HCT116 (cell line): Measurements from ENCODE around the gene AKAP11. TPM values are rescaled to one million over a fixed set of nuclear protein-coding genes. Genes with fewer than 3 reads are reported as not detected.
A peak's percentile ranks its signal among the peaks of the same experiment; 100 is the strongest.

Experiments used
- ATAC-seq: fragments of 200-7000 bp; cut with Tn5 transposase; 2 replicates; pipeline ENCODE4 v1.9.1; 2020; ENCODE audit warnings: mild to moderate bottlenecking, moderate library complexity
- BruUV-seq: library from RNA; stranded (reverse); fragments of 400-500 nt; replicated peaks from 2 replicates; lab custom pipeline; 2021; lab: Mats Ljungman, UMichigan
- CTCF ChIA-PET: fragments of 300-600 bp; sonication (Branson Sonifier 250); formaldehyde crosslinking; loops from one replicate; lab custom pipeline; 2021; ENCODE audit warnings: antibody characterized with exemption; lab: Charles Lee
- POLR2A ChIA-PET: fragments of 300-600, 350-600 bp; sonication (Branson Sonifier 250); formaldehyde crosslinking; loops from one replicate; lab custom pipeline; 2021; ENCODE audit warnings: antibody characterized with exemption; lab: Charles Lee
- RAD21 ChIA-PET, 2 experiments: fragments of 300-600 bp; sonication (Branson Sonifier 250); formaldehyde crosslinking; loops; one replicate each; lab custom pipeline; 2023; ENCODE audit warnings: low total read pairs in 2 of 2; ENCODE audit not compliant: uncharacterized antibody in 2 of 2, unreplicated experiment in 2 of 2, low non-redundant PET in 1 of 2; lab: Charles Lee
- DNase-seq: peaks from one replicate; pipeline ENCODE4 v3.0.0-alpha.2; 2010; ENCODE audit warnings: low read depth, low spot score
- H2AFZ ChIP-seq: fragments of 200-600 bp; shearing (Covaris generic), sonication (generic); 2 replicates; pipeline ENCODE4 v1.6.1; 2017; ENCODE audit warnings: low read depth, mixed run types, mixed read lengths, antibody characterized with exemption, low read length; ENCODE audit not compliant: poor library complexity, severe bottlenecking
- H3K27ac ChIP-seq: 2 replicates; pipeline ENCODE4 v1.5.1; 2012; ENCODE audit warnings: low read depth, low read length
- H3K27me3 ChIP-seq: fragments of 200-600 bp; sonication (generic); 2 replicates; pipeline ENCODE4 v1.6.1; 2016; ENCODE audit warnings: mixed run types, low read length, mixed read lengths; ENCODE audit not compliant: insufficient read depth
- H3K36me3 ChIP-seq, 2 experiments: fragments of 200-500 bp in 1 of 2; fragments of 200-600 bp in 1 of 2; sonication (Bioruptor generic) in 1 of 2; sonication (generic) in 1 of 2; 2 replicates each; pipeline versions ENCODE4 v1.5.1 to v1.6.1; 2014 to 2016; ENCODE audit warnings: low read length in 2 of 2, inconsistent platforms in 1 of 2, mixed read lengths in 1 of 2, mixed run types in 1 of 2; ENCODE audit not compliant: insufficient read depth in 2 of 2, control insufficient read depth in 1 of 2
- H3K4me1 ChIP-seq, 2 experiments: fragments of 200-600 bp in 1 of 2; sonication (generic) in 1 of 2; 2 replicates each; pipeline versions ENCODE4 v1.5.1 to v1.6.1; 2012 to 2017; ENCODE audit warnings: low read length in 2 of 2, inconsistent platforms in 1 of 2, mild to moderate bottlenecking in 1 of 2, mixed read lengths in 1 of 2, mixed run types in 1 of 2, moderate library complexity in 1 of 2; ENCODE audit not compliant: insufficient read depth in 2 of 2, control insufficient read depth in 1 of 2
- H3K4me2 ChIP-seq: fragments of 200-600 bp; sonication (generic); 2 replicates; pipeline ENCODE4 v1.6.1; 2017; ENCODE audit warnings: mixed run types, low read length, mixed read lengths
- H3K4me3 ChIP-seq, 2 experiments: fragments of 200-600 bp in 1 of 2; sonication (generic) in 1 of 2; replicated peaks in 1 of 2; 2 replicates each; pipeline ENCODE4 v1.5.1; 2011 to 2016; ENCODE audit warnings: low read length in 2 of 2, control low read depth in 1 of 2, low read depth in 1 of 2, mild to moderate bottlenecking in 1 of 2, mixed read lengths in 1 of 2, mixed run types in 1 of 2
- H3K79me2 ChIP-seq: fragments of 200-600 bp; sonication (generic); 2 replicates; pipeline ENCODE4 v1.6.1; 2017; ENCODE audit warnings: mild to moderate bottlenecking, mixed run types, low read length, moderate library complexity, mixed read lengths; ENCODE audit not compliant: insufficient read depth
- H3K9ac ChIP-seq: fragments of 200-600 bp; sonication (generic); 2 replicates; pipeline ENCODE4 v1.6.1; 2016; ENCODE audit warnings: low read length, mixed read lengths
- H3K9me2 ChIP-seq: fragments of 200-600 bp; sonication (generic), shearing (Covaris generic); 2 replicates; pipeline ENCODE4 v1.6.1; 2017; ENCODE audit warnings: mixed run types, mild to moderate bottlenecking, moderate library complexity; ENCODE audit not compliant: insufficient read depth
- H3K9me3 ChIP-seq, 2 experiments: fragments of 200-500 bp in 1 of 2; fragments of 200-600 bp in 1 of 2; sonication (Bioruptor generic) in 1 of 2; sonication (generic) in 1 of 2; 2 replicates each; pipeline ENCODE4 v1.6.1; 2014 to 2017; ENCODE audit warnings: low read length in 2 of 2, mixed read lengths in 2 of 2, inconsistent platforms in 1 of 2, low read depth in 1 of 2, mild to moderate bottlenecking in 1 of 2, mixed run types in 1 of 2, moderate library complexity in 1 of 2; ENCODE audit not compliant: control insufficient read depth in 1 of 2, insufficient read depth in 1 of 2
- H4K20me1 ChIP-seq: fragments of 200-600 bp; sonication (generic), shearing (Covaris generic); 2 replicates; pipeline ENCODE4 v1.6.1; 2017; ENCODE audit warnings: mixed run types, mild to moderate bottlenecking, moderate library complexity; ENCODE audit not compliant: insufficient read depth
- ATF3 ChIP-seq: IDR thresholded peaks from 2 replicates; pipeline ENCODE4 v1.6.1; 2012
- CTCF ChIP-seq, 3 experiments: fragments of 200-600 bp in 1 of 3; sonication (generic) in 1 of 3; IDR thresholded peaks in 2 of 3; conservative IDR thresholded peaks in 1 of 3; 2 replicates each; pipeline ENCODE4 v1.5.1; 2012 to 2017; ENCODE audit warnings: low read depth in 2 of 3, low read length in 2 of 3, antibody characterized with exemption in 1 of 3, borderline replicate concordance in 1 of 3, control low read depth in 1 of 3, mild to moderate bottlenecking in 1 of 3, mixed read lengths in 1 of 3, mixed run types in 1 of 3, moderate library complexity in 1 of 3; ENCODE audit not compliant: insufficient read depth in 1 of 3
- EGR1 ChIP-seq: IDR thresholded peaks from 2 replicates; pipeline ENCODE4 v1.6.1; 2012; ENCODE audit warnings: low read depth
- ELF1 ChIP-seq: IDR thresholded peaks from 2 replicates; pipeline ENCODE4 v1.6.1; 2012; ENCODE audit warnings: low read depth, borderline replicate concordance
- FOSL1 ChIP-seq: IDR thresholded peaks from 2 replicates; pipeline ENCODE4 v1.6.1; 2012; ENCODE audit warnings: low read depth
- TCF7L2 ChIP-seq: IDR thresholded peaks from 2 replicates; pipeline ENCODE4 v1.7.0; 2011; ENCODE audit warnings: borderline replicate concordance, inconsistent platforms; ENCODE audit not compliant: insufficient read depth, insufficient read length; ENCODE audit errors: extremely low read depth
- YY1 ChIP-seq: IDR thresholded peaks from 2 replicates; pipeline ENCODE4 v1.6.1; 2011; ENCODE audit warnings: low read length, low read depth, moderate library complexity, mild to moderate bottlenecking; ENCODE audit not compliant: insufficient replicate concordance; ENCODE audit errors: extremely low read depth
- ZFX ChIP-seq: fragments of 450-650 bp; IDR thresholded peaks from 2 replicates; pipeline ENCODE4 v1.6.1; 2017
- ZNF274 ChIP-seq: fragments of 200-500 bp; sonication (Bioruptor generic); IDR thresholded peaks from 2 replicates; pipeline ENCODE4 v1.6.1; 2014; ENCODE audit warnings: mild to moderate bottlenecking, low read depth, low read length, inconsistent platforms
- intact Hi-C: fragments of 100-400 bp; cut with micrococcal nuclease; formaldehyde crosslinking; loops from 2 replicates; pipeline ENCODE4 v1.10.0; 2022
- total RNA-seq: library from RNA; stranded (reverse); gene quantifications from one replicate; pipeline ENCODE4 v1.2.1, GENCODE V29; 2021; ENCODE audit not compliant: unreplicated experiment

AKAP11 gene
- total RNA-seq, 1 experiment from 2014 or later, result 21.7 TPM

- no peaks in the 10 kb centered on the region for H3K9me2 ChIP-seq
- H3K9me3 ChIP-seq, result no peaks in the 10 kb centered on the region
- H3K9ac ChIP-seq, result no peak overlapping the region
- H3K27ac ChIP-seq, result no peak overlapping the region
- no peak for DNase-seq
- ChIA-PET RAD21 (no interaction called here), POLR2A (no interaction called here), CTCF (interaction anchor here (1.3 kb wide), 1 partner anchor 21 kb away, joined by 3 read pairs; no protein-coding TSS in a partner anchor)
- intact Hi-C loops, result no loop called here
- ATAC-seq, result no peak
- no peak overlapping the region for H3K4me3 ChIP-seq
- TF ChIP-seq YY1 (no peak), CTCF (IDR thresholded peaks at IDR 0.05 in 2 of 3, conservative IDR thresholded peaks at IDR 0.05 in 1 of 3; ENCODE audit: borderline replicate concordance in 1 of 3, insufficient read depth in 1 of 3, low read depth in 2 of 3, low read length in 2 of 3) (peak in 1 of 3 experiments; percentile 6; a peak in 1 of 6 replicates)
- no peaks in the 10 kb centered on the region for H3K27me3 ChIP-seq
- H3K36me3 ChIP-seq, result no peaks in the 10 kb centered on the region
- no TSS peak for BruUV-seq
- H3K4me1 ChIP-seq, result no peaks in the 10 kb centered on the region
- H2AFZ ChIP-seq, result no peak overlapping the region
- no peaks in the 10 kb centered on the region for H3K79me2 ChIP-seq
- no peaks in the 10 kb centered on the region for H4K20me1 ChIP-seq
- H3K4me2 ChIP-seq, result no peak overlapping the region
Measured at GRCh38 chr13:42327725-42328124, 55.8 kb downstream of the AKAP11 start.

GRCh38 chr13:42328672-42329071, 56.7 kb downstream of the AKAP11 start:
- ChIA-PET CTCF (no interaction called here), POLR2A (no interaction called here)

More at GRCh38 chr13:42328672-42329071, 56.7 kb downstream of the AKAP11 start:
- H3K27me3 ChIP-seq, result no peaks in the 10 kb centered on the region
- no peak overlapping the region for H3K9ac ChIP-seq
- no peaks in the 10 kb centered on the region for H3K9me2 ChIP-seq
- ATAC-seq (no peak), DNase-seq (no peak)
- no peak overlapping the region for H3K27ac ChIP-seq
- no peaks in the 10 kb centered on the region for H3K79me2 ChIP-seq
- RAD21 ChIA-PET, result no interaction called here
- no TSS peak for BruUV-seq
- no peak overlapping the region for H2AFZ ChIP-seq
- no peaks in the 10 kb centered on the region for H4K20me1 ChIP-seq
- H3K4me3 ChIP-seq, result no peak overlapping the region
- no peaks in the 10 kb centered on the region for H3K36me3 ChIP-seq
- TF ChIP-seq ZFX (no peak), FOSL1 (no peak), ELF1 (no peak), CTCF (IDR thresholded peaks at IDR 0.05 in 2 of 3, conservative IDR thresholded peaks at IDR 0.05 in 1 of 3; ENCODE audit: borderline replicate concordance in 1 of 3, insufficient read depth in 1 of 3, low read depth in 2 of 3, low read length in 2 of 3) (no peak), ATF3 (no peak), EGR1 (no peak), TCF7L2 (no peak), ZNF274 (no peak)
- intact Hi-C loops, result no loop called here
- H3K4me2 ChIP-seq, result no peak overlapping the region
- no peaks in the 10 kb centered on the region for H3K4me1 ChIP-seq
- H3K9me3 ChIP-seq, result no peaks in the 10 kb centered on the region
